Cardiac muscle cell (in vitro differentiated cells and primary cell): ENCODE results near the gene TUBE1. TPM values are rescaled to one million over a fixed set of nuclear protein-coding genes. Genes with fewer than 3 reads are reported as not detected.
"Not testable (repeated sequence)": the region's sequence is repeated elsewhere in the genome, so short reads cannot be mapped to it uniquely, and the experiment has no call there.

Experiments used
- DNase-seq, 2 donors: peaks; one replicate each; pipeline versions ENCODE4 v3.0.0 to v3.0.0-alpha.2; 2010 to 2017; ENCODE audit warnings: low read depth in 1 of 2, low spot score in 1 of 2
- H3K27ac ChIP-seq: fragments of 200-600 bp; sonication (generic); 2 replicates; pipeline ENCODE4 v1.5.1; 2016
- H3K27me3 ChIP-seq: fragments of 200-600 bp; sonication (generic); 2 replicates; pipeline ENCODE4 v1.6.0; 2016; ENCODE audit warnings: control low read depth
- H3K36me3 ChIP-seq: fragments of 200-600 bp; sonication (generic); 2 replicates; pipeline ENCODE4 v1.5.1; 2016; ENCODE audit warnings: control low read depth
- H3K4me1 ChIP-seq: fragments of 200-600 bp; sonication (generic); 2 replicates; pipeline ENCODE4 v1.8.1; 2017; ENCODE audit warnings: low read depth, mild to moderate bottlenecking, mixed run types
- H3K4me3 ChIP-seq: fragments of 200-600 bp; sonication (generic); 2 replicates; pipeline ENCODE4 v1.5.1; 2016; ENCODE audit warnings: mild to moderate bottlenecking
- H3K9me3 ChIP-seq: fragments of 200-600 bp; sonication (generic); 2 replicates; pipeline ENCODE4 v1.5.1; 2017; ENCODE audit warnings: low read depth, mild to moderate bottlenecking, control low read depth
- polyA plus RNA-seq: library from polyadenylated mRNA; unstranded; fragments of >200 nt; fragmentation: Nextera tagmentation; extraction: Ambion mirVana; gene quantifications from 2 replicates; pipeline ENCODE4 v1.2.1, GENCODE V29; 2016
- total RNA-seq: library from RNA; depleted of rRNA; stranded (reverse); fragments of >200 nt; gene quantifications from 2 replicates; pipeline ENCODE4 v1.2.3, GENCODE V29; 2016
- TF ChIP-seq, protein P1 (sequence below): IDR thresholded peaks from 2 replicates; pipeline ENCODE4 v1.5.1; 2012; ENCODE audit warnings: low read depth, mild to moderate bottlenecking, low read length

TUBE1 gene
- total and polyA plus RNA-seq, 2 experiments from 2014 or later: 22.5 to 42.8 TPM

DNA sequence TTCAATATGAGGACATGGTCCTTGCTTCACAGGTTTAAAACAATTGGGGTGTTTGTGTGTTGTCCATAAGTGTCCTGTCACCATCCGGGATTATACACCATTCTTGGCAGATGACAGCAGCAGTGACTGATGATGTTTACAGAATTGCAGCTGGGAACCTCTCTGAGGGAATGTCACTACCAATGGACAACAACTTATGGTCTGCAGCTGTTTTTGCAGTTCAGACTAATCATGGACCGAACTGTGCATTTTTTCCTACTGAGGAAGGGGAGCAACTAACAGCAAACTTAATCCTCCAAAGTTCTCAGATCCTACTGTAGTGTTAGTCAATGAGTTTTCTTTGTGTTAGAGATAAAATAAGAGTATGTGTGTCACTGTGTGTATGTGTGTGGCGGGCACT is 26.1 kb upstream of the TUBE1 start:
- no peak overlapping the region for H3K4me3 ChIP-seq
- TF ChIP-seq, protein P1, sequence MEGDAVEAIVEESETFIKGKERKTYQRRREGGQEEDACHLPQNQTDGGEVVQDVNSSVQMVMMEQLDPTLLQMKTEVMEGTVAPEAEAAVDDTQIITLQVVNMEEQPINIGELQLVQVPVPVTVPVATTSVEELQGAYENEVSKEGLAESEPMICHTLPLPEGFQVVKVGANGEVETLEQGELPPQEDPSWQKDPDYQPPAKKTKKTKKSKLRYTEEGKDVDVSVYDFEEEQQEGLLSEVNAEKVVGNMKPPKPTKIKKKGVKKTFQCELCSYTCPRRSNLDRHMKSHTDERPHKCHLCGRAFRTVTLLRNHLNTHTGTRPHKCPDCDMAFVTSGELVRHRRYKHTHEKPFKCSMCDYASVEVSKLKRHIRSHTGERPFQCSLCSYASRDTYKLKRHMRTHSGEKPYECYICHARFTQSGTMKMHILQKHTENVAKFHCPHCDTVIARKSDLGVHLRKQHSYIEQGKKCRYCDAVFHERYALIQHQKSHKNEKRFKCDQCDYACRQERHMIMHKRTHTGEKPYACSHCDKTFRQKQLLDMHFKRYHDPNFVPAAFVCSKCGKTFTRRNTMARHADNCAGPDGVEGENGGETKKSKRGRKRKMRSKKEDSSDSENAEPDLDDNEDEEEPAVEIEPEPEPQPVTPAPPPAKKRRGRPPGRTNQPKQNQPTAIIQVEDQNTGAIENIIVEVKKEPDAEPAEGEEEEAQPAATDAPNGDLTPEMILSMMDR: no peak
- no peaks in the 10 kb centered on the region for H3K27me3 ChIP-seq
- peak overlapping the region; percentile 56 for H3K27ac ChIP-seq
- no peaks in the 10 kb centered on the region for H3K9me3 ChIP-seq
- H3K36me3 ChIP-seq: peaks cover 92% of the 10 kb centered on the region
- peak in 1 of 2 donors; percentile 19 for DNase-seq
- peaks cover 15% of the 10 kb centered on the region for H3K4me1 ChIP-seq

DNA sequence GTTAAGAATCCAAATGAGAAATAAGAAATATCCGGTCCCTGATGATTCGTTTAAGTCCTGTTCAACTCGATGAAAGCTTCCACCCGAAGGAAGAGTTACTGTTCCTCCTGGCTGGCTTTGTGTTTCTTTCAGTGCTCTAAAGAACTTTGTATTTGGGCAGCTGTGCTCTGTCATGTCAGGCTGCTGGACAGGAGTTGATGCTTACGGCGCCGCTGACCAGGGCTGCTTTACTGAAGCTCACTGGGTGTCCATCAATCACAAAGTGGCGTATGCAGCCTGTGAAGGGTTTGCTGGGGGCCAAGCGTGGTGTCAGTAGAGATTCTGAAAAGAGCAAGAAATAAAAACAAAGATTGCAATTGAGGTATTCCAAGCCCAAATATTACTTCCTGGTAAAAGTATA is 22.0 kb upstream of the TUBE1 start:
- TF ChIP-seq, protein P1: no peak
- H3K4me1 ChIP-seq: peaks cover 15% of the 10 kb centered on the region
- H3K27me3 ChIP-seq: no peaks in the 10 kb centered on the region
- DNase-seq: peak in 1 of 2 donors; percentile 35
- no peaks in the 10 kb centered on the region for H3K9me3 ChIP-seq
- H3K4me3 ChIP-seq: no peak overlapping the region
- peak overlapping the region; percentile 55 for H3K27ac ChIP-seq
- peaks cover 65% of the 10 kb centered on the region for H3K36me3 ChIP-seq

DNA sequence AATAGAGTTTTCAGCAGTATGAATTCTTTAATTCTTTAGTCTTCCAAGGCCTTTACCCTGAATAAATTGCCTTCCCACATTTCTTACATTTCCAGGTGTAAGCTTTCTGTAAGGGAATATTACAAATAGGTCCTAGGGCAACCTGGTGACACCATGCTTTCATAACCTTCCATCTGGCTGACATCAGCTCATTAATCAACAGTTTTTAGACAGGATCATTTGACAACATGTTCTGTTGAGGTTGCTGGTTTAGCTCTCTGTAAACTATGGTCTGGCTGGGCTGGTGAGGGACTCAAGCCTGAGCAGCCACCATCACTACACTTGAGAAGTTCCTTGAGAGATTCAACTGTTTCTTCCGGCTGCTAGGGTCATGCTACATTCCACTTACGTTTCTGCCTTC is 19.3 kb upstream of the TUBE1 start:
- Histone ChIP-seq H3K9me3 (no peaks in the 10 kb centered on the region), H3K36me3 (peaks cover 45% of the 10 kb centered on the region), H3K27ac (peak overlapping the region; percentile 38), H3K4me1 (no peaks in the 10 kb centered on the region), H3K4me3 (no peak overlapping the region), H3K27me3 (no peaks in the 10 kb centered on the region)
- DNase-seq: no peak
- TF ChIP-seq, protein P1: no peak

DNA sequence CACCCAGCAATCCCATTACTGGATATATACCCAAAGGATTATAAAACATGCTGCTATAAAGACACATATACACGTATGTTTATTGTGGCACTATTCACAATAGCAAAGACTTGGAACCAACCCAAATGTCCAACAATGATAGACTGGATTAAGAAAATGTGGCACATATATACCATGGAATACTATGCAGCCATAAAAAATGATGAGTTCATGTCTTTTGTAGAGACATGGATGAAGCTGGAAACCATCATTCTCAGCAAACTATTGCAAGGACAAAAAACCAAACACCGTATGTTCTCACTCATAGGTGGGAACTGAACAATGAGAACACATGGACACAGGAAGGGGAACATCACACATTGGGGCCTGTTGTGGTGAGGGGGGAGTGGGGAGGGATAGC is 18.7 kb upstream of the TUBE1 start:
- H3K27me3 ChIP-seq, H3K4me1 ChIP-seq, DNase-seq, H3K4me3 ChIP-seq, H3K9me3 ChIP-seq, H3K27ac ChIP-seq: not testable (repeated sequence)
- H3K36me3 ChIP-seq: peaks cover 40% of the 10 kb centered on the region

DNA sequence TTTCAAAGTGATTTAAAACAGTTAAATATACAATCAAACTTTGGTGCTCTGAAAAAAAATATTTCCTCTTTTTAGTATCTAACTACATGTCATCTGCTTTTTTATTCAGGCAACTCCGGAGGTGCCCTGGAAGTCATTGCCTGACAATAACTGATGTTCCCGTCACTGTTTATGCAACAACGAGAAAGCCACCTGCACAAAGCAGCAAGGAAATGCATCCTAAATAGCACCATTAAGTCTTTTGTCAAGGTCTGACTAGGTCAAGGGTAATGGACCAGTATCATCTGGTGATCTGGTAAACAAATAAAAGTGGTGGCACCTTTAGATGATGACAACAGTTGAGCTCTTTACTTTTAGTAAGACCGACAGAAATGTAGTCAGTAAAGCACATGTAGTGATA is 13.3 kb upstream of the TUBE1 start:
- no peaks in the 10 kb centered on the region for H3K4me1 ChIP-seq
- no peak for DNase-seq

DNA sequence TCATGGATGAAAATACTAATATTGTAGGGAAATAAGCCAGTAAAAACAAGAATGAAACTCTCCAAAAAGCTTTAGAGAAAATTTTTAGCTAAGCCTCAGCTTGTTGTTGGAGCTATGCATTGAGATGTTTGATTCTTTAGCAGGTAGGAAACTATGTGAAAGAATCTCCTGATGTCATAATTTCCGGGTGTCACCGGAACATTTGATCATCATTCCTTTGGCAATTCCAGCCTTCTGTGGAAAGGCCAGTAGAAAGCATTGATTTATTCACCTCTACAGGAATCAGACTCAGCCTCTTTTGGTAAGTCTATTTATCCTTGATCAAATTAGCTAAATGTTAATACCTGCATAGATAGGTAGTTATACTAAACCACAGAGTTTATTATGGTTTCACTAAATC is 9.6 kb upstream of the TUBE1 start:
- no peaks in the 10 kb centered on the region for H3K36me3 ChIP-seq
- H3K27me3 ChIP-seq: no peaks in the 10 kb centered on the region
- no peak overlapping the region for H3K27ac ChIP-seq
- DNase-seq: no peak
- no peaks in the 10 kb centered on the region for H3K4me1 ChIP-seq
- TF ChIP-seq, protein P1: no peak
- H3K4me3 ChIP-seq: no peak overlapping the region
- no peaks in the 10 kb centered on the region for H3K9me3 ChIP-seq

More for the DNA sequence above, 13.3 kb upstream of the TUBE1 start:
- Histone ChIP-seq H3K36me3 (no peaks in the 10 kb centered on the region), H3K4me3 (no peak overlapping the region), H3K27ac (no peak overlapping the region), H3K27me3 (no peaks in the 10 kb centered on the region), H3K9me3 (no peaks in the 10 kb centered on the region)
- TF ChIP-seq, protein P1: no peak
